Measurements from ENCODE around the gene ASPM.
"Not testable (repeated sequence)": the region's sequence is repeated elsewhere in the genome, so short reads cannot be mapped to it uniquely, and the experiment has no call there.

Gene ASPM

DNA sequence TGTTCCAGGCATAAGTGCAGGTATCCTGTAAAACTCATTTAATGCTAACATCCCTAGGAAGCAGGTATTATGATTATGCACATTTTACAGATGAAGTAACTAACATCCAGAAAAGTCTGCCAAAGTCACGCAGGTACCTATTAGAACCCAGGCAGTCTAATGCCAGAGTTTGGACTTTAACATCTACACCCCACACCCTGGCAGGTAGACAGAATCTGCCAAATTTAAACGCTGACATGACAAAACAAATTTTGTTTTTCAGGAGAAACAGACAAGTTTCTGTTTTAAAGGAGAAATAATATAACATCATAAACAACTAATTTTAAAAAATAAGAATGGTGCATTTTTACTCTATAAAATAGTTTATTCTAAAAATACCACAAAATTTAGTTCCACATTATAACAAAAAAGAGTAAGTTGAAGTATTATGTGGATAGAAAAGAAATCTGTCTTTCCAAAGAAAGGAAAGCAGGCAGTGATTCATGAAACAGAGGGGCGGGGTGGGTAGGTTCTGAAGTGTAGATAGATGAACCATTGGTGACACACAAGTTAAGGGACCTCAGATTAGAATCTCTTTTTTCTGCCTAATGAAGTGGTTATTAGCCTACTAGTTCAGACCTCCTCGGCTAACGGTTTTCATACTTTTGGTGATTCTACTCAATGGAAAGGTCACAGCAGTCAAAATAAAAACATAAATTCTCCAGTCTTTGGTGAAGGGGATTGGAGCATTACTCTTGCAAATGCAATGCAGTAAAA, 1.7 kb downstream of the ASPM start:
- DNase-seq = no peak

DNA sequence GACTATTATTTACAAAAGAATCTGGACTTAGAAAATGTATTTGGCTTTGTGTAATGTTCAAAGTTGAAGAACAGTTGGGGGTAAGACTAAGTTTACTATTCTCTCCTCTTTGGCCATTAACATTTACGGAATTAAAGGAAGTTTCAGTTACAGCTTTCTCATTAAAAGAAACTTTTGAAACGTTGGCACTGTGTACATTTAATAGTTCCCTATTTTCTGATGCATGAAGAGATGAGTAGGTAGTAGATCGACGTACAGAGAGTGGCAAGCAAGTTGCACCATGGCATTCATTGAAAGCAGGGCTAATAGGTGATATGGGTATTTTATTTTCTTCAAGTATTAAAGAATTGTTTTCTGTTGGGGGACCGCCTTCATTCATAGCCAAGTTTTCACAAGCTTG, 3.2 kb downstream of the ASPM start:
- DNase-seq = no peak

DNA sequence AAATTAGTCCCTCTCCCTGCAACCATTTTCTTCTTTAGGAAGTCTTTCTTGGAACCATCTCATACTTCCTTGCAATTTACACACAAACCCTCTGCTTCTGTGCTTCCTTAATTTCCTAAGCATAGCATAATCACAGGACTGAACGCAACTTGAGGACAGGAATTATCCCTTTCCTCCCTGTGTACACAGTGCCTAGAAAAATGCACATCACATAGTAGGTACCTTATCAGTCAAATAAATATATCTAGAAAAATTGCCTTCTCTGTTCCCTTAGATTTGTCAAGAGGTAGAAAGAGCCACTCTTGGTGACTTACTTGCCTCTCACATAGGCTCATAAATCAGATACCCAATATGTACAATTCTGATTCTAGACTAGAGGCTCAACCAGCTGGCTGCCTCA, 4.9 kb downstream of the ASPM start:
- no peak for DNase-seq

DNA sequence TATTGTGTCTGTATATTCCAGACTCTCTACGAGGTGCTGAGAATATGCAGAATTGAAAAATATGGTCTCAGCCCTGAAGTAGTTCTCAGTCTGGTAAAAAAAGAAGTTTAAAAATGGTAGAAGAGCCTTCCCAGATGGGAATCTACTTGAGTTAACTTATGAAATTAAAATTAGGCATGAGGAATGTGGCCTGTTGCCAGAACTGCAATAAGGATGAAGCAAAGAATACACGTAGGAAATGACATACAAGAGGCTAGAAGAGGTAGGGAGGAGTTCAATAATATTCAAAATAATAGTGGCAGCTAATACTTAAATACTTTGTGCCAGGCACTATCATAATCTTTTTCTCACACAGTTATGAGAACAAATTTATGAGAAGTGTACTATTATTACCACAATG, 6.3 kb downstream of the ASPM start:
- no peak for DNase-seq

DNA sequence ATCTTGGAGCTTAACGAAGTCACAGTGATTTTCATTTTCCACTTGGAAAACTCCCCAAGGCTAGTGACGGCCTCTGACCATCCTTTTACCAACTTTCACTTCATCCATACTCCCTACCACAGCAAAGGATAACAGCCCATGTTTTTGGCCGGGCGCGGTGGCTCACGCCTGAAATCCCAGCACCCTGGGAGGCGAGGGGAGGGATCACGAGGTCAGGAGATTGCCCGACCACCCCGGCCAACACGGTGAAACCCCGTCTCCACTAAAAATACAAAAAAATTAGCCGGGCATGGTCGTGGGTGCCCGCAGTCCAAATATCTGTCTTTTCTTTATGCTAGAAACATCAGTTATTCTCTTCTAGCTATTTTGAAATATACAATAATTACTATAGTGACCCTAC, 7.3 kb downstream of the ASPM start:
- no peak for DNase-seq

DNA sequence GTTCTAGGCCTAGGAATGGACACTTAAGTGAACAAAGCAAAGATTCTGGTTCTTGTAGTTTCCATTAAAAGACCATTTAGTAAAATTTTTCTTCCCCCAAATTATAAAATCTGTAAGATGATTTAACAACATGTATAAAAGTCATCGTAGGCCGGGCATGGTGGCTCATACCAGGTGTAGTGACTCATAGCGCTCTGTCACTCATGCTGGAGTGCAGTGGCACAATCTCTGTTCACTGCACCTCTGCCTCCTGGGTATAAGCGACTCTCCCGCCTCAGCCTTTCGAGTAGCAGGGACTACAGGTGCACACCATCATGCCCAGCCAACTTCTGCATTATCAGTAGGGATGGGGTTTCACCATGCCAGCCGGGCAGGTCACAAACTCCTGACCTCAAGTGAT, 9.1 kb downstream of the ASPM start:
- DNase-seq = no peak

DNA sequence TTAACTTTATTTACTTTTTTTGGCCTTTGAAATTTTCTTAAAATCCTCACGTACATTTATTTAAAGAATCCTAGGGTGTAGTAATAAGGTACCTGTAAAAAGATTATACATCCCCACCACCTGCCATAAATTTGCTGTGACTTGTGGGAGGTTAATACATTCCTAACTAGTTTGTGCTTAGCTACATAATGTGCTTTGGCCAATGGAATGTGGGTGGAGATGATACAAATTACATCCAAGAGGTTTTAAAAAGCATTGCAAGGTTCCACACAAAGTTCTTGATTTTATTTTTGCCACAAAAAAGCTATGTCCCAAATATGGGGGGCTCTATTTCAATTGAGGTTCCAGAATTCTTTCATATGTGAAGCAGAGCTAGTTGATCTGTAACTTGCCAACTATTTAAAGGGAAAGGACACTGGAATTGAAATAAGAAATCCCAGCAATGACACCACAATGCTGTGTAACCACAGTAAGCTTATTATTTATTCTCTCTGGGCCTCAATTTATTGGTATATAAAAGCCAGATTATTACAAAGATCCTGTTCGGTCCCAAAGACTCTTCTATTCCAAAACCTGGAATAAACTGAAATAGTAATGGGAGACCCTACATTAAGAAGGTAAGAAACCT, 15.7 kb downstream of the ASPM start:
- no peak for DNase-seq

DNA sequence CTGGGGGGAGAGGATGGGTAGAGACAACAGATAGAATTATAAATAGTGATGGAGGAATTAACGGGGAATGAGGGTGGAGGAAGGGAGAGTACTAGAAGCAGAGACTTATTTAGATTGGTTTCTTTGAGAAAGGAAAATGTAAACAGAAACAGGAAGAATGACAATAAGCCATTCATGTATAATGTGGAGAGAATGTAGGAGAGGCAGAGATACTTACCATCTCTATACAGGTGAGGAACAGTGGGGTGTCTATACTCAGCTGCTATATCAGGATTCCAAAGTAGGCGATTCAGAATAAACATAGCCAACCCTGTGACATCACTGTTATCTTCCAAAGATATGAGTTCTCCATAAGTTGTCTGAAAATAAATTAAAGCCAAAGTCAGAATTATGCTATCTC, 16.8 kb downstream of the ASPM start:
- DNase-seq = no peak

DNA sequence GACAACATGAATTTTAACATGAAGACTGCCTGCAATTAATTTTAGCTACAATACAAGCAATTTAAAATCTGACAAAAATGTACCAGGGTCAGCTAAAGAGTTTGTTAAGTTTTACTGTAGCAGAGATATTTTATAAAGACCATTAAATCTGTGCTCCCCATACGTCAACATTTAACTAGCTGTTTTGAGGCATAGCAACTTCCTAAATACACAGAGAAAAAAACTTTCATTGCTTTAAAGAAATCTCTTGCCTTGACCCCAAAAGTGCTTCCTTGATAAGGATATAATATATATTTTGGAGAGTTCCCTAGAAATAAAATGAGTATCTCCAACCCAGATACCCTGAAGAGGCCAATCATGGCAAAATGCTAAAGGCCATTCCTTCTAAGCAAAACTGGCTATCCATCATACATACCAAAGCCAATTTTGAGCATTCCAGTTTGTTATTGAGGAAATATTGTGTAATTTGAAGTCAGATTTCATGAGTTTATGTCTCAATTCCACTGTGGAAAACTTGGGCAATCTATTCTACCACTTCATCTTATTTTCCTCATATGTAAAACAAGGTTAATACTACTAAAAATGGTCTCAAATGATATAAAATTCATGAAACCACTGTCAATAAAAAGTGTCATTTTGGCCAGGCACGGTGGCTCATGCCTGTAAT, 19.1 kb downstream of the ASPM start:
- no peak for DNase-seq

DNA sequence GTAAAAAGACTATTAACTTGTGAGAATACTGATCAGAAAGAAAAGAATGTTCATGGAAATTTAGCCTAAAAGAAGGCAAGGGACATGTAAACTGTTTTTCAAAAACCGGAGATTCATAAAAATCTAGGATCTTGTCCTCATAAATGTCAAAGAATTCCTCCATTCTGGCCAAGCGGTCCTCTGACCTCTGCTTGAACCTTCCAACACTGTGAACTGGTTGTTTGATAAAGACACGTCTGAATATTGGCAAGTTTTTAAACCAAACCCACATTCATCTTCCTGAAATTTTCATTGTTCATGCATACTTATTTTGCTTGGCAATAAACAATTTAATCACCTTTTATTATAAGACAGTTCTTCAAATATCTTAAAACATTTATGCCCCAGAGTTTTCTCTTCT, 19.8 kb downstream of the ASPM start:
- no peak for DNase-seq

DNA sequence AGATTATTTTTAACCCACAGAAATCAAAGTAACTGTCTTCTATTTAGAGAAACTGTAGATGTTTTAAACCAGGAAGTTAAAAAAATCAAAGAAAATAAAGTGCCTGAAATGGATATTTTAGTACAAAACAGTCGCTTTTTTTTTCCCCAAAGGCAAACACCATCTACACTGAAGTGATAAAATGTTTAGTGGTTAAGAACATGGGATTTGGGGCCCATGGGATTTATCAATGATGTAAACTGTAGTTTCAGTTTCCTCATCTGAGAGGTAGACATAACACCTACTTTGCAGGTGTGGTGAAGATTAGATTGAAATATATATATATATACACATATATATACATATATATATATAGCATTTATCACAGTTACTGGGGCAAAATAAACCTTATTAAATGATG, 22.1 kb downstream of the ASPM start:
- no peak for DNase-seq

DNA sequence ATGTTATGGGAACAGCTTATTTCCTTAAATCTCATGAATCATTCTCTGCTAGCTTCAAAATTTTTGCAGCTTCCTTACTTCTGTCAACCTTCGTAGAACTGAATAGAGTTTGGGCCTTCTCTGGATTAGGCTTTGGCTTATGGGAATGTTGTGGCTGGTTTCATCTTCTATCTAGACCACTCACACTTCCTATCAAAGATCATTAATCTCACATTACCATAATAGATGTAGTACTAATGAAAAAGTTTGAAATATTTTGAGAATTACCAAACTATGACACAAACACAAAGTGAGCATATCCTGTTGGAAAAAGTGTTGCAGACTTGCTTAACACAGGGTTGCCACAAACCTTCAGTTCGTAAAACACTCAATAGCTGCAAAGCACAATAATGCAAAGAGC, 30.3 kb downstream of the ASPM start:
- no peak for DNase-seq

DNA sequence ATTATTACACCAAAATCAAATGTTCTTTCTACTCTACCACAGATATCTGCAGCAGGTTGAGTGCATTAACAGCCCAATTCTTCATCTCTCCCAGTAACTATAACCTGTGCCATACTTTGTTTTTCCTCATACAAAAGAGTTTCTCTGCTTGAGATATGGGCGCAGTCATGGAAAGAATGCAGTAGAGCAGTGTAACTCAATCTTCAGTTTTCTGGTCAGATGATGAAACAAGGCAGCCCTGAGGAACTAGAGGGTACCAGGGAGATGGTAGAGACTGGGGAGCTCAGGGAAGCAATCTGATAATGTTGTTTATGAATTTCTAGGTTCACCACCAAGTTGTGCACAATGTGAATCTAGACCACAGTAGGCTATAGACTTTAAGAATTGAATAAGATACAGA, 39.6 kb downstream of the ASPM start:
- DNase-seq = no peak

DNA sequence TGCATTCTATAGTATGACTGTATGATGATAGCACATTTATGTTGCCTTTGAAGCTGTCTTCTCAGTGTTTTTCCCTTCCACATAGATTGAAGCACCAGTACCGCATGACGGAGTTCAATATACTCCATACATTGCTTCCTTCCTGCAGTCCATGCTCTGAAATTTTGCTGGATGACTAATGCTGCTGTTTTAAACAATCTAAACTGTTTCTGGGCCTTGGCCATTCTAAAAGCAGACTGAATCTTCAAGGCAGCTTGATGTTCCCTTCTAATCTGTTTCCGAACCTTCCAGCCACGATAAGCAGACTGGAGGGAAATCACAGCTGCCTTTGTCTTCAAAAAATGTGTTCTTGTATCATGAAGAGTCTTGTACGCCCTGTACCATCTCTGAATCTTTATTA, 43.2 kb downstream of the ASPM start:
- no peak for DNase-seq

DNA sequence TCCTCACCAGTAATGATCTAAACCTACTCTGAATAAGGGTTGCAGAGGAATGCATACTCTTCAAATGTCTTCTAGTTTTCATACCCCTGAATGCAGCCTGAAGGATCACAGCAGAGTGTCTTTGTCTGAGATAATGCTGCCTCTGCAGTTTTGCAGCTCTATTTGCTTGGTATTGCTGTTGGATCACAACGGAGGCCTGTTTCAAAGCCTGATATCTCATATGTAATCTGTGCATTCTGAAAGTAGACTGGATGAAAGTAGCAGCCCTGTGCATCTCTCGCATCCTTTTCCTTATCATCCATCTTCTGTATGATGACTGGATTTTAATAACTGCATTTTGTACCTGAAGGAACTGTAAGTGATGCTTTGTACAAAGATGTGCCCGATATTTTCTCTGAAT, 44.5 kb downstream of the ASPM start:
- no peak for DNase-seq

DNA sequence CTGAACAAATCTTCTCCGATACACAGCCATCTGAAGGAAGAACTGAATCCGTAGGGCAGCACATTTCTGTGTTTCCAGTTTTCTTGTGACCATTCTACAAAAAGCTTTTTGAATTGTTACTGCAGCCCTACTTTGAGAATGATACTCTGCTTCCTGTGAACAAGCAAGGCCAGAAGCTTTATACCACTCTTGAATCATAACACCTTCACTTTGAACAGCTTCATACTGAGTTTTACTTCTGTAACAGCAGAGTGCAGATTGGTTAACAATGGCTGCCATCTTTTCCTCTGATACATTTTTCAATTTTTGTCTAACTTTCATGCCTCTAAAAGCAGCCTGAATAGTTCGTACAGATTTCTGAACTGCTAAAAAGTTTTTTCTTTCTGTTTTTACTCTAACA, 45.8 kb downstream of the ASPM start:
- DNase-seq = no peak

DNA sequence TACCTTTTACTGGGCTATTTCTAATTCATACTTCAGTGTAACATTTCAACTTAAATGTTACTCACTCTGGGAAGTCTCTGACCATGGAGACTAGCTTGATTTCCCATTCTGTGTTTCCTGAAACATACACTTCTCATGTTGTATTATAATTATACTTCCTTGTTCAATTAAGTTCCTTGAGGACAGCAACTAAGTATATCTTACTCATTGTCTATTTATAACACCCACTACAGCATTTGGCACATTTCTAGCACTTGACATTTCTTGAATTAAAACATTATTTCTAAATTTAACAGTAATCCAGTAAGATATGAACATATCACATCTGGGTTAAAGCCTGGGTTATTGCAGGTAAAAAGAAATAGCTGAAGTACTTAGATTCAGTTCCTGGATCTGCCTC, 47.0 kb downstream of the ASPM start:
- no peak for DNase-seq

DNA sequence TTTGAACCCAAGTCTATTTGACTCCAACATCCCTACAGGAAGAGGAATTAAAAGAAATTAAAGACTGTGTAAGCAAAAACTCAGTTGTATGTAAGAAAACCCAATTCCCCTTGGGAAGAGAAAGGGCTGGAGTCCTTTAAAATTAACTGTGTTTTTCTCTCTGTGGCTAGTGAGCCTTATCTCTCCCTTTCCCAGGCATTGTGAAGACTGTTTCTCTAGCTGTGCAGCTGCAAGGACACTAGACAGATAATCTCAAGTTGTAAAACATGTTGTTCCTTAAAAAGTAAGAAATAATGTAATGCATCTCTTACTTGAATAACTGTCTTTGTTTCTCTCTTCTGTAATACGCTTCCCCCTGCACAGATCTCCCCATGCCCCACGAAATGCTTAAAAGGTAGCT, 49.5 kb downstream of the ASPM start:
- DNase-seq = not testable (repeated sequence)

DNA sequence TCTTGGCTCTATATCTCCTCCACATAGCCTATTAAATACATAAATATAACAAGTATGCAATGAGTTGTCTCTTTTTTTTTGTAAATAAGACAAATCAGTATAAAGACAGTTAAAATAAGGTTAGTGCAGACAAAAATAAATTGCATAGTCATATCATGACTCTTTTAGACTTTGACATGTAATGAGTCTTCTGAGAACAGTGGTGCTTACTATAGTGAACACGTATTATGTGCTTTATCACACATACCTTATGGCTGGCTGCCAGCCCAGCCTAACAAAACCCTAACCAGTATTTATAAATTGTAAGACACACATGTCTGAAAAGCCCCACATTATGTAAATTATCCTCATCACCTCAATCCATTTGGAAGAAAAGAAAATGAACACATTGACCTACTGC, 50.3 kb downstream of the ASPM start:
- no peak for DNase-seq

DNA sequence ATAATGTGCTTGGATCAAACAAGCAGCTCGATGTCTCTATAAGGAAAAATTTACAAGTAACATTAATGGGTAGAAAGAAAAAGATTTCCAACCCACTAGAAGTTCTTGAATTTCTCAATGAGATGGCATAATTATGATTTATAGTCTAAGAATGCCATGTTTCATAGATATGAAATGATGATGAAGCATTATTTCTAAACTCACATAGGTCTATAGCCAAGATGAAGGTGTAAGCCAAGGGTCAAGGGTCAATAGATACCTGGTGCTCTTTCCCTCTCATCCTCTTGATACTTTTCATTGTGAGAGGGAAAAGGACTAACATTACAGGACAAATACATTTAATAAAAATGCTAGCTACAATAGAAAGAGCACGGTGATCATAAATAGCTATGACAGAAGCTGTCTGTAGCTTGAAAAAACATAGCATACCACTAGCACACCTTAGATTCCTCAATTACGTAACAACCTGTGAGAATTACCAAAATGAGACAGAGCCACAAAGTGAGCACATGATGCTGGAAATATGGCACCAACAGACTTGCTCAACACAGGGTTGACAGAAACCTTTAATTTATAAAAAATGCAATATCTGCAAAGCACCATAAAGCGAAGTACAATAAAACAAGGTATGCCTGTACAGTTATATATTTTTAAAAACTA, 53.1 kb downstream of the ASPM start:
- DNase-seq = no peak

DNA sequence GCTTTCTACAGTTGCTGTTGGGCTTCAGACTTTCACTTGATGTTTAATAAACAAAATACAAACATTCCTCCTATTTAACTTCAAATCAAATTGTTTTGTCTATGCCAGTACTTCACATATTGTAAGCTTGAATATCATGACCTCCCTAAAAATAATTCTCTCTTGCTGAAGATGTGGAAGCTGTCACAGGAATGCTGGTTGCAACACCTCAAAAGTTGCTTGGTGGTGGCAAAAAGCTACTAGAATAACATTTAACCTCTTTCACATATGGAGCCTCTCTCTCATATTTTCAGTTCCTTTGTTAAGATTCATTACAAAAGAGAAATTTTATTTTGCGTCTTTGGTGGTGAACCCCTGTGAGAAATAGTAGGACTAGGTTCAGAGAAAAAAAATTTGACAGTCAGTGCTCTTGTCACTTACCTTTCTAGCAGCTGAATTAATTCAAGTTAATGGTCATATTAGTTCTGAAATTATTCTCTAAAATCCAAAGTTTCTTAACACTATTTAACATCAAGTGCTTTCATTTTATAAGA, 53.9 kb downstream of the ASPM start:
- DNase-seq = no peak

DNA sequence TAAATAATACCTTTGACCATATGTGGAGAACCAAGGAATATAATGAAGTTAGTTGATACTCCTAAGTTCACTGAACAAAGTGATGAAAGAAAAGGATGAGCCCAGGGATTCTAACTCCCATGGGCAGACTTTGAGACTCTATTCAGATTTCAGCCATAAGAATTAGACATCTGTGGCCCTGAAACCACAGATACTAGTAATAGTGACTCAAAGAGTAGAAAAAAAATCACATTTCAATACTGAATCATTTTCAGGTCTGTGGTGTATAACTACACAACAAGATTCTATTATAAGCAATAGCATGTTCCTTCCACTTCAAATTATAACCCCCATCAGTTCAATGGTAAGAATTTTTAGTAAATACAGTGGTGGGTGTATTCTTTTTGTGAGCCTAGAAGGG, 63.0 kb downstream of the ASPM start:
- DNase-seq = no peak

DNA sequence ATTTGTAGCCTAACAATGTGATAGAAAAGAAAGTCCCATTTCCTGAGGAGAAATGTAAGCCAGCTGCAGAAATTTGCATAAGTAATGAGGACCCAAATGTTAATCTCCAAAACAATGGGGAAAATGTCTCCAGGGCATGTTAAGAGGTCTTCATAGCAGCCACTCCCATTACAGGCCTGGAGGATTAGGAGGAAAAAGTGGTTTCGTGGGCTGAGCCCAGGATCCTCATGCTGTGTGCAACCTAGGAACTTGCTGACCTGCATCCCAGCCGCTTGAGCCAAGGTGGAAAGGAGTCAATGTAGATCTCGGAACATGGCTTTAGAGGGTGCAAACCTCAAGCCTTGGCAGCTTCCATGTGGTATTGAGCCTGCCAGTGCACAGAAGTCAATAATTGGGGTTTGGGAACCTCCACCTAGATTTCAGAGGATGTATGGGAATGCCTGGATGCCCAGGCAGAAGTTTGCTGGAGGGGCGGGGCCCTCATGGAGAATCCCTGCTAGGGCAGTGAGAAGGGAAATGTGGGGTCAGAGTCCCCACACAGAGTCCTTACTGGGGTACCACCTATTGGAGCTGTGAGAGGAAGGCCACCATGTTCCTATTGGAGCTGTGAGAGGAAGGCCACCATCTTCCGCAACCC, 65.2 kb downstream of the ASPM start:
- no peak for DNase-seq
